Renal cortex interstitium (tissue), 11 donors: Measurements from ENCODE around the gene LAMC2. TPM values are rescaled to one million over a fixed set of nuclear protein-coding genes. Genes with fewer than 3 reads are reported as not detected.
"Not testable (repeated sequence)": the region's sequence is repeated elsewhere in the genome, so short reads cannot be mapped to it uniquely, and the experiment has no call there.

Experiments
- DNase-seq, 11 donors: peaks; one replicate each; pipeline ENCODE4 v3.0.0-alpha.2; 2013; ENCODE audit warnings: low read depth in 9 of 11, low spot score in 4 of 11; ENCODE audit errors: extremely low read depth in 1 of 11
- polyA plus RNA-seq, 3 donors: library from polyadenylated mRNA; unstranded; fragments of 120-200 nt; gene quantifications; one replicate each; pipeline ENCODE4 v1.2.1, GENCODE V29; 2013; ENCODE audit not compliant: insufficient read length in 3 of 3

The LAMC2 gene
- polyA plus RNA-seq, 3 donors, result 4.8 to 7.4 (median 6.0) TPM

- no peak for DNase-seq
These were observed 44.3 kb downstream of the LAMC2 start for GRCh38 chr1:183230413-183230812.

GRCh38 chr1:183231545-183231944, 45.5 kb downstream of the LAMC2 start:
- no peak for DNase-seq

DNA sequence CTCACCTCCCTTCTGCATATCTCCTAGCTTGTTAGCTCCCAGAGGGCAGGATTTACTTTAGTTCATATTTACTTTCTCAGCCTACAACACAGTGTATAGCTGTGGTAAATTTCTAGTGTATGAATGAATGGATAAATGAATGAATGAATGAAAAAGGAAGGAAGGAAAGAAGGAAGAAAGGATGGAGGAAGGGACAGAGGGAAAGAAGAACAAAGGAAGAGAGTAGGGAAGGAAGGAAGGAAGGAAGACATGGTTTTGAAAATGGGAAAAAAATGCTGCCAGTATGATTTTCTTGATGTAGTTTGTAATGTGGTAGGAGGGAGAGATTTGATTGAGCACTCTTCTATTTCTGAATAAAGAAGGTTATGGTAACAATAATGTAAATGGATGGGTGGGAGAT, 47.0 kb downstream of the LAMC2 start:
- DNase-seq, result no peak

GRCh38 chr1:183234660-183235476, 48.8 kb downstream of the LAMC2 start:
- DNase-seq, result peak in 9 of 11 donors; percentile 51 to 72 (median 65)

- no peak for DNase-seq
These were observed 49.4 kb downstream of the LAMC2 start for GRCh38 chr1:183235503-183235902.

DNA sequence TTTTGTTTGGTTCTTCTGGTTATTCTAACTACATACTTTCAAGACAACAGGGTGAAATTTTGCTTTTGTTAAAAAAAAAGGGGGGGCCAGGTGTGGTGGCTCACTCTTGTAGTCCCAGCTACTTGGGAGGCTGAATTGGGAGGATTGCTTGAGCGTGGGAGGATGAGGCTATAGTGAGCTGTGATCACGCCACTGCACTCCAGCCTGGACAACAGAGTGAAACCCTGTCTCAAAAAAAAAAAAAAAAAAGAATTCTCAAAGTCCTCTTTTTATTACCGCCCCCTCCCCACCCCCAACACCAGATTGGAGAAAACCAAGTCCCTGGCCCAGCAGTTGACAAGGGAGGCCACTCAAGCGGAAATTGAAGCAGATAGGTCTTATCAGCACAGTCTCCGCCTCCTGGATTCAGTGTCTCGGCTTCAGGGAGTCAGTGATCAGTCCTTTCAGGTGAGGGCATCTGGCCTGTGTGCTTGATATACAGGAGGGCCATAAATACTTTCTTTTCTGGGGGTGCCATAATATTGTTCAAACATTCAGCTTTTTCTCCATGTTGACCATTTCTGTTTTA, 50.2 kb downstream of the LAMC2 start:
- DNase-seq, result no peak

- DNase-seq, result no peak
These were observed 51.0 kb downstream of the LAMC2 start for GRCh38 chr1:183237046-183237445.

DNA sequence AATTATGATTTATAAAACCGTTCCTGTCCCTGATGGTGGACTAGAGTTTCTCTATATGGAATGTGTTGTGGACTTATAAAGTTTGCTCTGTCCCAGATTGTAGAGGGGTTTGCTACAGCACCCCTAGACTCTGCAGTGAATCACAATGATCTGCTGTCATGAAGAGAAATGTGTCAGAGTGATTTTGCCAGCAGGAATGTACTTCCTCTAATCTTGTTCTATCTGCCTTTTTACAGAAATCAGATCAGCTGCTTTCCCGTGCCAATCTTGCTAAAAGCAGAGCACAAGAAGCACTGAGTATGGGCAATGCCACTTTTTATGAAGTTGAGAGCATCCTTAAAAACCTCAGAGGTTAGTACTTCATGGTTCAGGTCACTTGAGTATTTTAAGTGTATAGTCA, 52.0 kb downstream of the LAMC2 start:
- DNase-seq, result no peak

GRCh38 chr1:183239220-183239742, 53.2 kb downstream of the LAMC2 start:
- DNase-seq, result no peak

- no peak for DNase-seq
These were observed 53.9 kb downstream of the LAMC2 start for GRCh38 chr1:183239793-183240525.

DNA sequence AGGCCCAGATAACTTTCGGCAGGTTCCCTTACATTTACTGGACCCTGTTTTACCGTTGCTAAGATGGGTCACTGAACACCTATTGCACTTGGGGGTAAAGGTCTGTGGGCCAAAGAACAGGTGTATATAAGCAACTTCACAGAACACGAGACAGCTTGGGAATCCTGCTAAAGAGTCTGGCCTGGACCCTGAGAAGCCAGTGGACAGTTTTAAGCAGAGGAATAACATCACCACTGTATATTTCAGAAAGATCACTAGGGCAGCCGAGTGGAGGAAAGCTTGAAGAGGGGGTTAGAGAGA, 54.4 kb downstream of the LAMC2 start:
- DNase-seq, result no peak

- not testable (repeated sequence) for DNase-seq
These were observed 54.8 kb downstream of the LAMC2 start for GRCh38 chr1:183240853-183241252.

DNA sequence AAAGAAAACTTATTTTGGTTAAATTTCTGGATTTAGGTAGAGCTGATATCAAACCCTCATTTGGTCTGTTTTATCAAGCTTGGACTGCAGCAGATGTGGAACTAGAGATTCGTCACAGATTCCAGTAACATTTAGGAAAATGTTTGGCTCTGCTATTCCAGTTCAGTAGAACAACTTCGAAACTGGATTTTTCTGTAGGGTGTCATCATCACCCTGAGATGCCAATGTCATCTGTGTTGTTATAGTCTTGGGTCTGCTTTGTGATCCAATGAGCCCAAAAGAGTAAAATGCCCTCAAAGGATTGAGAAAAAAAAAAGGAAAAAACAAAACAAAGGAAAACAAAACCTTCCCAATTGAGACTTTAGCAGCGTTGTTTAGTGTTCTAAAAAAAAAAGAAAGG, 55.4 kb downstream of the LAMC2 start:
- no peak for DNase-seq

DNA sequence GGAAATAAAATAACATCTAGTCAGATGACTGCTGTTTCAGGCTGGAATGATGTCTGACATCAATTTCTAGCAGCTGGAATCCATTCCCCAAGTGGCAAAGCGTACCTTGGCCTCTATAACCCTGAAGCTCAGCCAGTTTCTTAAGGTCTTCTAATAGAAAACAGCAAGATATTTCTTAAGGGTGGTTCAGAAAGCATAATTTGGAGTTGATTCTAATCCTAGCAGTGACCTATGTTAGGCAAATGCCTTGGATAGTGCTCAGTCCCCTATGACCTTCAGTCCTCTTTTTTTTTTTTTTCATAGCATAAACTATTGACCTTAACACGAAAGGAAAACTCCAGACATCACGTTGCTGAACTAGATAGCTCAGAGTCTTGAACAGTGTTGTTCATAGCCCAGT, 56.5 kb downstream of the LAMC2 start:
- DNase-seq, result no peak

GRCh38 chr1:183243161-183244050, 57.3 kb downstream of the LAMC2 start:
- DNase-seq, result no peak

- DNase-seq, result no peak
These were observed 58.4 kb downstream of the LAMC2 start for GRCh38 chr1:183244466-183244865.

DNA sequence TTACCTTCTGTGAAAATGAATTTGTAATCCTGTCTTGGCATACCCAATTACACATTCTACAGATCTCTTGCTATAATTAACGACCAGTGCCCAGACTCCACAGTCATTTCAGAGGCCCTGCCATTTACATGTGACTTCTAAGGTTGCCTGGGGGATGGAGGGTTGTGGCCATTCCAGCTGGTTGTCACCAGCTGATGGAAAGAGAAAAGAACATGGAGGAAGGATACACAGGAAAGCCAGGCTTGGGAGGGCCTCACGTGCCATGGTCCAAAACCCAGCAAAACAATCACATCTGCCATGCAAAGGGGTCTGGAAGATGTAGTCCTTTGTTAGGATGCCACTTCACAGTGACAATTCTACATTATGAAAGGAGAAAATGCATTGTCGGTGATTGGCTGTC, 59.3 kb downstream of the LAMC2 start:
- DNase-seq, result no peak

- no peak for DNase-seq
These were observed 60.4 kb downstream of the LAMC2 start for GRCh38 chr1:183246436-183246835.

- no peak for DNase-seq
These were observed 61.0 kb downstream of the LAMC2 start for GRCh38 chr1:183247066-183247465.
